Esophagus squamous epithelium (tissue), 4 donors: ENCODE data around the gene RIN3.

Experiments
- POLR2A ChIP-seq, 4 donors: fragments of 450-650 bp; IDR thresholded peaks; one replicate each; pipeline ENCODE4 v1.6.1; 2017; ENCODE audit warnings: antibody characterized with exemption in 4 of 4, mild to moderate bottlenecking in 4 of 4, moderate library complexity in 3 of 4
- TF ChIP-seq, protein P1 (sequence below), 6 experiments: fragments of 450-650 bp in 4 of 6; fragments of 200-600 bp in 2 of 6; sonication (generic) in 2 of 6; IDR thresholded peaks; one replicate each; pipeline ENCODE4 v1.5.1; 2016 to 2019; ENCODE audit warnings: antibody characterized with exemption in 6 of 6, mild to moderate bottlenecking in 4 of 6, moderate library complexity in 4 of 6

- TF ChIP-seq, protein P1, sequence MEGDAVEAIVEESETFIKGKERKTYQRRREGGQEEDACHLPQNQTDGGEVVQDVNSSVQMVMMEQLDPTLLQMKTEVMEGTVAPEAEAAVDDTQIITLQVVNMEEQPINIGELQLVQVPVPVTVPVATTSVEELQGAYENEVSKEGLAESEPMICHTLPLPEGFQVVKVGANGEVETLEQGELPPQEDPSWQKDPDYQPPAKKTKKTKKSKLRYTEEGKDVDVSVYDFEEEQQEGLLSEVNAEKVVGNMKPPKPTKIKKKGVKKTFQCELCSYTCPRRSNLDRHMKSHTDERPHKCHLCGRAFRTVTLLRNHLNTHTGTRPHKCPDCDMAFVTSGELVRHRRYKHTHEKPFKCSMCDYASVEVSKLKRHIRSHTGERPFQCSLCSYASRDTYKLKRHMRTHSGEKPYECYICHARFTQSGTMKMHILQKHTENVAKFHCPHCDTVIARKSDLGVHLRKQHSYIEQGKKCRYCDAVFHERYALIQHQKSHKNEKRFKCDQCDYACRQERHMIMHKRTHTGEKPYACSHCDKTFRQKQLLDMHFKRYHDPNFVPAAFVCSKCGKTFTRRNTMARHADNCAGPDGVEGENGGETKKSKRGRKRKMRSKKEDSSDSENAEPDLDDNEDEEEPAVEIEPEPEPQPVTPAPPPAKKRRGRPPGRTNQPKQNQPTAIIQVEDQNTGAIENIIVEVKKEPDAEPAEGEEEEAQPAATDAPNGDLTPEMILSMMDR (IDR thresholded peaks at IDR 0.05), result peak; percentile 88 to 98 (median 96)
- TF ChIP-seq POLR2A (IDR thresholded peaks at IDR 0.05), result no peak
These were observed 173.4 kb downstream of the RIN3 start for GRCh38 chr14:92686900-92687427.
